Measurements from ENCODE around the gene MRPL22. TPM values are rescaled to one million over a fixed set of nuclear protein-coding genes. Genes with fewer than 3 reads are reported as not detected.

The MRPL22 gene
- total RNA-seq, 2 donors from 2014 or later: 8.1 to 12.0 TPM

DNA sequence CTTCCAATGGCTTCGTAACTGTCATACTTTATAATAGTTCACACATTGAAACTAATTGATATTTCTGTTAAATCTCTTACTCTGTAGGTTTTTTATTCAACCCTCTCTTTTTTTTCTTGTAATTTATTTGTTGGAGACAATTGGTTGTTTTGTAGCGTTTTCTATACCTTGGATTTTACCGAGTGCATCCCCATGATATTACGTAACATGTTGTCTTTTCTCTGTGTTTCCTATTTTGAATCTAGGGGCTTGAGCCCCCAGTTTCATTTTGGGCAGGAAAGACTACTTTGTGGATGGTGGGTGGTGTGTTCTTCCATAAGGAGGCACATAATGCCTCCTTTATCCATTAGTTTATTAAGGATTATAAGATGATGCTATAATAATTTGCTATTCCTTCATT, 7.4 kb downstream of the MRPL22 start:
- Histone ChIP-seq H3K27ac (no peak overlapping the region), H3K36me3 (no peaks in the 10 kb centered on the region), H3K4me1 (ENCODE audit: control insufficient read depth in 1 of 2, low read depth in 2 of 2) (no peaks in the 10 kb centered on the region), H3K4me3 (no peak overlapping the region), H3K27me3 (replicated peaks; ENCODE audit: insufficient read depth) (no peaks in the 10 kb centered on the region), H3K9me3 (no peaks in the 10 kb centered on the region)
- DNase-seq (ENCODE audit: low spot score) (no peak), ATAC-seq (ENCODE audit: insufficient number of reproducible peaks, low FRiP score, low read depth) (no peak)
- TF ChIP-seq, protein P1, sequence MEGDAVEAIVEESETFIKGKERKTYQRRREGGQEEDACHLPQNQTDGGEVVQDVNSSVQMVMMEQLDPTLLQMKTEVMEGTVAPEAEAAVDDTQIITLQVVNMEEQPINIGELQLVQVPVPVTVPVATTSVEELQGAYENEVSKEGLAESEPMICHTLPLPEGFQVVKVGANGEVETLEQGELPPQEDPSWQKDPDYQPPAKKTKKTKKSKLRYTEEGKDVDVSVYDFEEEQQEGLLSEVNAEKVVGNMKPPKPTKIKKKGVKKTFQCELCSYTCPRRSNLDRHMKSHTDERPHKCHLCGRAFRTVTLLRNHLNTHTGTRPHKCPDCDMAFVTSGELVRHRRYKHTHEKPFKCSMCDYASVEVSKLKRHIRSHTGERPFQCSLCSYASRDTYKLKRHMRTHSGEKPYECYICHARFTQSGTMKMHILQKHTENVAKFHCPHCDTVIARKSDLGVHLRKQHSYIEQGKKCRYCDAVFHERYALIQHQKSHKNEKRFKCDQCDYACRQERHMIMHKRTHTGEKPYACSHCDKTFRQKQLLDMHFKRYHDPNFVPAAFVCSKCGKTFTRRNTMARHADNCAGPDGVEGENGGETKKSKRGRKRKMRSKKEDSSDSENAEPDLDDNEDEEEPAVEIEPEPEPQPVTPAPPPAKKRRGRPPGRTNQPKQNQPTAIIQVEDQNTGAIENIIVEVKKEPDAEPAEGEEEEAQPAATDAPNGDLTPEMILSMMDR (IDR thresholded peaks at IDR 0.05): no peak

DNA sequence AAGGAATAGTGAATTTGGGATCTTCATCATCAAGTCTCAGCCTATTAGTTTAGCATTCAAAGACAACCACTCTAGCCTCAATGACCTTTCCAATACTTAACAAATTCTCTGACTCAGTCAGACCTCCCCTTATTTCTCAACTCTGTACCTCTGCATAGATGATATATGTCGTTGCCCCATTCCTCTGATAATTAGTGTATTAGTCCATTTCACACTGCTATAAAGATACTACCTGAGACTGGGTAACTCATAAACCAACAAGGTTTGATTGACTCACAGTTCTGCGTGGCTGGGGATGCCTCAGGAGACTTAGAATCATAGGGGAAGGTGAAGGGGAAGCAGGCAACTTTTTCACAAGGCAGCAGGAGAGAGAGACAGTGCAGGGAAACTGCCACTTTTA, 8.9 kb downstream of the MRPL22 start:
- ATAC-seq (ENCODE audit: insufficient number of reproducible peaks, low FRiP score, low read depth) (no peak), DNase-seq (ENCODE audit: low spot score) (no peak)
- no peak overlapping the region for H3K27ac ChIP-seq
- no peaks in the 10 kb centered on the region for H3K9me3 ChIP-seq
- H3K36me3 ChIP-seq: no peaks in the 10 kb centered on the region
- H3K4me1 ChIP-seq (ENCODE audit: control insufficient read depth in 1 of 2, low read depth in 2 of 2): no peaks in the 10 kb centered on the region
- TF ChIP-seq, protein P1 (IDR thresholded peaks at IDR 0.05): no peak
- no peak overlapping the region for H3K4me3 ChIP-seq
- H3K27me3 ChIP-seq (replicated peaks; ENCODE audit: insufficient read depth): no peaks in the 10 kb centered on the region

DNA sequence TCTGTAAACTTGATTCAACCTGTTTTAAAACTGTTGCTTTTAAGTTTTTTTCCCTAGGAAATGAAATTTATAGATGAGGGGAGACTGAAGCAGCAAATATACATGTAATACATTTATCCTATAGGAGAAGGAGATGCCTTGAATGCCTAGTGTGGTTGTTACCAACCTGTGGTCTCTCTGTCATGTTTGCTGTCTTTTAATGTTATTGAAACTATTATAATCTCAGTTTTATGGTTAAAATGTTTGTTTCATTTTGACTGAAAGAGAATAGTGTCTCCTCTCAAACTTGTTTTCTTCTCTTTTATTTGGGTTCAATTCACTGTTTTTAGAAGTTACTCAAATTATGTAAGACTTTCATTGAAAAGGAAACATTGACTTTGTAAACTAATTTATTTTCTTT, 15.8 kb downstream of the MRPL22 start:
- no peak overlapping the region for H3K27ac ChIP-seq
- TF ChIP-seq, protein P1 (IDR thresholded peaks at IDR 0.05): no peak
- no peaks in the 10 kb centered on the region for H3K4me1 ChIP-seq (ENCODE audit: control insufficient read depth in 1 of 2, low read depth in 2 of 2)
- no peak overlapping the region for H3K4me3 ChIP-seq
- no peaks in the 10 kb centered on the region for H3K27me3 ChIP-seq (replicated peaks; ENCODE audit: insufficient read depth)
- DNase-seq (ENCODE audit: low spot score) (no peak), ATAC-seq (ENCODE audit: insufficient number of reproducible peaks, low FRiP score, low read depth) (no peak)
- H3K9me3 ChIP-seq: no peaks in the 10 kb centered on the region
- peaks cover 31% of the 10 kb centered on the region for H3K36me3 ChIP-seq

DNA sequence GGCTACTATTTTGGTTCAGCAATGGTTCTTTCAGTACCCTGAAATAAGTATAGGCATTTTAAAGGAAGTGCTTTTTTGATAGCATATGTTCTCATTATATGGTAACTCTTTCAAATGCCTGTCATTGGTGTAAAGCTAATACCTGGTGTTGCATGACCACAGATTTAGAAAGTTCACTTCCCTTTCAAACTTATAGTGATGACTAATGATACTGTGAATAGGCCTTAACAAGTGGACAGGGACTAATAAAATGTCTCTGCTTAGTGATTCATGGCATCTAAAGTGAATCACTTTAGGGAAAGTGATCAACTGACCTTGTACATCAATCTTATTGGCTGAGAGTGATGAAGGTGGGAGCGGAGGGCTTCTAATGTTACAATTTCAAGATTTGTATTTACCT, 21.6 kb downstream of the MRPL22 start:
- TF ChIP-seq, protein P1 (IDR thresholded peaks at IDR 0.05): no peak
- Histone ChIP-seq H3K27ac (no peak overlapping the region), H3K4me3 (no peak overlapping the region), H3K4me1 (ENCODE audit: control insufficient read depth in 1 of 2, low read depth in 2 of 2) (no peaks in the 10 kb centered on the region), H3K9me3 (no peaks in the 10 kb centered on the region), H3K36me3 (peaks cover 34% of the 10 kb centered on the region), H3K27me3 (replicated peaks; ENCODE audit: insufficient read depth) (no peaks in the 10 kb centered on the region)
- ATAC-seq (ENCODE audit: insufficient number of reproducible peaks, low FRiP score, low read depth): no peak
- no peak for DNase-seq (ENCODE audit: low spot score)

DNA sequence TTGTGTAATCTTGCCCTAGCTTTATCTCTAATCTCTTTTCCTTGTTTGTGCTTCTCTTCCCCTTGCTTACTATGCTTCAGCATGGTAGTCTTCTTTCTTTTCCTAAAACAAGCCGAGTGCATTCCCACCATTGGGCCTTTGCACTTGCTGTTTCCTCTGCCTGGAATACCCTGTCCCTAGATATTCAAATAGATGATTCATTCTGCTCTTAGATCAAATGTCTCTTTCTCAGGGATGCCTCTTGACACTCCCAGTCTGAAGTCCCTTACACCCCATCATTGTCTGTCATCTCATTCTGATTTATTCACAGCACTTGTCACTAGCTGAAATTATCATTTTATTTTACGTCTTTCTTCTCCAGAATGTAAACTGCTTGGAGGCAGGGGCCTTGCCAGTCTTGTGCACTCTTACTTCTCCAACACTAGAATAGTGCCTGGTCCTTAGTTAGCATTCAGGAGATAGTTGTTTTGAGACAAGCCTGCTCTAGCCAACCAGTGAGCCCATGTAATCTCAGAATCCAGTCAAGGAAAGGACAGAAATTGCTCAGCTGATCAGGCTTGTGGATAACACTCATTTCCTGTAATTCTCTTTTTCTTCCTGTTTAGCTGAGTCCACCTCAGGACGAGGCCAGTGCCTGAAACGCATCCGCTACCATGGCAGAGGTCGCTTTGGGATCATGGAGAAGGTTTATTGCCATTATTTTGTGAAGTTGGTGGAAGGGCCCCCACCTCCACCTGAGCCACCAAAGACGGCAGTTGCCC, 25.4 kb downstream of the MRPL22 start:
- Histone ChIP-seq H3K36me3 (peaks cover 13% of the 10 kb centered on the region), H3K9me3 (no peaks in the 10 kb centered on the region), H3K4me1 (ENCODE audit: control insufficient read depth in 1 of 2, low read depth in 2 of 2) (no peaks in the 10 kb centered on the region), H3K4me3 (no peak overlapping the region), H3K27ac (no peak overlapping the region), H3K27me3 (replicated peaks; ENCODE audit: insufficient read depth) (no peaks in the 10 kb centered on the region)
- DNase-seq (ENCODE audit: low spot score): no peak
- no peak for ATAC-seq (ENCODE audit: insufficient number of reproducible peaks, low FRiP score, low read depth)
- TF ChIP-seq, protein P1 (IDR thresholded peaks at IDR 0.05): no peak
